Effector memory CD8-positive, alpha-beta T cell (primary cell): Measurements from ENCODE around the gene SLCO2A1.

Experiments
- ATAC-seq: fragments of 150-1000 bp; cut with Tn5 transposase; replicated peaks from 2 replicates; pipeline ENCODE4 v1.10.0; 2021; ENCODE audit warnings: mild to moderate bottlenecking, moderate library complexity
- DNase-seq, 3 experiments: peaks; one replicate each; pipeline ENCODE4 v3.0.0; 2021
- H3K27ac Mint-ChIP-seq, 2 donors: one replicate each; pipeline ENCODE4 v1.8.0; 2022; ENCODE audit warnings: mild to moderate bottlenecking in 2 of 2, mixed read lengths in 2 of 2, moderate library complexity in 2 of 2
- H3K27me3 Mint-ChIP-seq, 2 donors: one replicate each; pipeline ENCODE4 v1.8.0; 2022; ENCODE audit warnings: mixed read lengths in 2 of 2
- H3K36me3 Mint-ChIP-seq: one replicate; pipeline ENCODE4 v1.8.0; 2022; ENCODE audit warnings: mild to moderate bottlenecking, moderate library complexity, mixed read lengths; ENCODE audit not compliant: insufficient read depth
- H3K4me1 Mint-ChIP-seq, 2 donors: one replicate each; pipeline ENCODE4 v1.8.0; 2022; ENCODE audit warnings: low read depth in 2 of 2, mixed read lengths in 2 of 2
- H3K4me3 Mint-ChIP-seq, 2 donors: one replicate each; pipeline ENCODE4 v1.8.0; 2022; ENCODE audit warnings: mild to moderate bottlenecking in 2 of 2, mixed read lengths in 2 of 2, moderate library complexity in 2 of 2
- H3K9me3 Mint-ChIP-seq, 2 donors: one replicate each; pipeline ENCODE4 v1.8.0; 2022; ENCODE audit warnings: mixed read lengths in 2 of 2

Gene SLCO2A1

DNA sequence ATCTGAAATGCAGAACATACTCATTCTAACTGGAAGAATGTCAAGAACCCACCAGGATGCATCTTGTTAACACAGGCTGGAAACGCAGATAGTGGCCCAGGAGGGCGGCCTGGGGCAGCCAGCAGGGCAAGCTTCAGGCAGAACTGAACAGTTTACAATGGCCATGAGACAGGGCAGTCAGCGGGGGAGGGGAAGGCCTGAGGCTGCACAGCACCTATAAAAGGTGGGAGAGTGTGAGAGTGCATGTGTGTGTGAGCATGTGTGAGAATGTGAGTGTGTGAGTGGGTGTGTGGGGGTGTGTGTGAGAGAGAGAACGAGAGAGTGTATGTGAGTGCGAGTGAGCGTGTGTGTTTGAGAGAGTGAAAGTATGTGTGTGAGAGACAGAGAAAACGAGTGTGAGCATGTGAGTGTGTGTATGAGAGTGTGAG is 26.8 kb upstream of the SLCO2A1 start:
- Mint-ChIP-seq H3K4me3 (no peak overlapping the region), H3K9me3 (no peaks in the 10 kb centered on the region), H3K27ac (no peak overlapping the region), H3K27me3 (peaks cover 25 to 27% of the 10 kb centered on the region in 2 donors), H3K4me1 (peaks cover 0 to 2% of the 10 kb centered on the region in 2 donors), H3K36me3 (no peaks in the 10 kb centered on the region)
- ATAC-seq, result no peak
- DNase-seq, result no peak

DNA sequence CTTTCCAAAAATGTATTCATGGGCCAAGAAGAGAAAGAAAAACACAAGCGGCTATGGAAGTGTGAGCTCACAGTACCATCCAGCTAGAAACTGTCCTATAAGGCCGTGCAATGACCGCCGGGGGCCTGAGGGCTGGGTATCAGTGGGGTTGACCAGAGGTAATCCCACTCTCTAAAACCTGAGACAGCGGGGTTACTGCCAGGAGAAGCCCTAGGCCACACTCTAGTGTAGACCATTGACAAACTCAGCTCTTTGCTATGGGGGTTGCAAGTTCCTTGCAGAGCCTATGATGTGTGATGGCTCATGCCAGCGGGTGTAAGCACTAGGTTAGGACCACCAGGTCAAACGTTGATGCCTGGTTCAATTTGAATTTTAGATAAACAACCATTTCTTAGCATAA is 25.9 kb upstream of the SLCO2A1 start:
- no peaks in the 10 kb centered on the region for H3K9me3 Mint-ChIP-seq
- H3K27ac Mint-ChIP-seq, result no peak overlapping the region
- H3K27me3 Mint-ChIP-seq, result peaks cover 25 to 29% of the 10 kb centered on the region in 2 donors
- H3K4me1 Mint-ChIP-seq, result peaks cover 0 to 2% of the 10 kb centered on the region in 2 donors
- H3K36me3 Mint-ChIP-seq, result no peaks in the 10 kb centered on the region
- ATAC-seq (no peak), DNase-seq (no peak)
- H3K4me3 Mint-ChIP-seq, result no peak overlapping the region

DNA sequence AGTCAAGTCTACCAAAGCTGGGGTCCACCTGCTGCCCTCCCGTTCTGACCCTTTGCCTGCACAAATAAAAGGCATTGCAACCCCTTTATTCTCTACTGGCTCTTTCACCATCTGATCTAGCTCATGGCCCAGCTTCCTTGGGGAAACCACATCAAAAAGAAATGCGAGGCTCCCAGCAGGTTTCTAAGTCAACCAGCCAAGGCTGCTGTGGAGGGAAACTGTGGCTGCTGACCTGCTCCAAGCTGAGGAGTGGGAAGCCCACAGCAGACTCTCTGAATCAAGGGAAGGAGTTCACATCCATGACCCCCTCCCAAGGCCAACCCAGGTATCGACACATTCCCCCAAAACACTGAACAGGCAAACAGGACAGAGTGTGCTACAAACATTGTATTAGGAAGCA is 25.2 kb upstream of the SLCO2A1 start:
- no peaks in the 10 kb centered on the region for H3K36me3 Mint-ChIP-seq
- H3K27ac Mint-ChIP-seq, result no peak overlapping the region
- H3K4me3 Mint-ChIP-seq, result no peak overlapping the region
- peaks cover 32 to 37% of the 10 kb centered on the region in 2 donors for H3K27me3 Mint-ChIP-seq
- no peaks in the 10 kb centered on the region for H3K9me3 Mint-ChIP-seq
- peaks cover 0 to 2% of the 10 kb centered on the region in 2 donors for H3K4me1 Mint-ChIP-seq
- no peak for ATAC-seq
- no peak for DNase-seq

DNA sequence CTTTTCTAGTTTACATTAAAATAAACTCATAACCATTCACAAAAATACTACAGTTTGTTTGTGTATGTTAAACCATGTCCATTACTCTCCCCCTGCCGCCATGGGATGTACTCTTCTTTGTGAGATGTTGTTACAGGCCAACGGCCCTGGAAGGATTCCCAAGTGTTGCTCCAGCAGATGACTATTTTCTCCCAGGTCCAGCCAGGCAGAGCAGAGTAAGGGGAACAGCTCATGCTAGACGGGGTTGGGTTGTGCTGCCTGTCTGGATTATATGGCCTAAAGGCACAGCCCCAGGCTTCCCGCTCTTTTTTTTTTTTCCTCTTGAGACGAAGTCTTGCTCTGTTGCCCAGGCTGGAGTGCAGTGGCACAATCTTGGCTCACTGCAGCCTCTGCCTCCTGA is 24.5 kb upstream of the SLCO2A1 start:
- no peak overlapping the region for H3K4me3 Mint-ChIP-seq
- ATAC-seq (no peak), DNase-seq (no peak)
- peaks cover 36 to 40% of the 10 kb centered on the region in 2 donors for H3K27me3 Mint-ChIP-seq
- H3K27ac Mint-ChIP-seq, result no peak overlapping the region
- no peaks in the 10 kb centered on the region for H3K36me3 Mint-ChIP-seq
- no peaks in the 10 kb centered on the region for H3K9me3 Mint-ChIP-seq
- H3K4me1 Mint-ChIP-seq, result peaks cover 0 to 2% of the 10 kb centered on the region in 2 donors

DNA sequence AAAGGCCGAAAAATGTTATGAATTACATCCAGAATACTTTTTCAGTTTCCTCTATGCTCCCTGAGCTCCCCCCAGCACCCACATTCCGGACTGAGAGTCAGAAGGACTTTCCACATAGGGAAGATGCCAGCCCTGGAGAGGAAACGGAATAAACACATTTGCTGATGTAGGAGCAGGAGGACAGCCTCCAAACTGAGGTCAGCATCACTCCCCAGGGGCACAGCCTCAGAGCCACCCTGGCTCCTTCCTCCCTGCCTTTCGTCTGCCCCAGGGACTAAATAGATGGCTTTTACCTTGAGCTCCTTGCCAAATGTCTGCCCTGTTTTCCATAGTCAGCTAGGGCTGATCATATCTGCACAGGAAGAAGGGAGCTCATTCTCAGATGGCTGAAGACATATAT is 22.6 kb upstream of the SLCO2A1 start:
- ATAC-seq, result no peak
- H3K9me3 Mint-ChIP-seq, result no peaks in the 10 kb centered on the region
- peaks cover 3% of the 10 kb centered on the region for H3K36me3 Mint-ChIP-seq
- peaks cover 0 to 2% of the 10 kb centered on the region in 2 donors for H3K4me1 Mint-ChIP-seq
- no peak overlapping the region for H3K27ac Mint-ChIP-seq
- DNase-seq, result no peak
- no peak overlapping the region for H3K4me3 Mint-ChIP-seq
- peaks cover 31% of the 10 kb centered on the region in 2 donors for H3K27me3 Mint-ChIP-seq

DNA sequence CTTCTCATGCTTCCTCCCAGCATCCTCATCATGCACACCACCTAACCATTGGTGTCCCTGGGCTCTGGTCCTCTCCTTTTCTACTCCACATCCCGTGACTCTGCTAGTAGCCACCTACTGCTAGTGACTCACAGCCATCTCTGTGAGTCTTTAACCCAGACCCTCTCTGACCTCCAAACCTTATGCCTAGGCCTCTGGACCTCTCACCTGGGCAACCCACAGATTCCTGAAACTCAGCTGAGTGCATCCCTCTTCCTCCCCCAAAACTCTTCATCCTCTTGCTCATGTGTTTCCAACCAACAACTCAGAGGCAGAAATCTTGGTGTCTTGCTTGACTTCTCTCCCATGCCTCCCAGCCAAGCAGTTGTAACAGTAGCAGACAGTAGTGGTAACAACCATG is 20.0 kb upstream of the SLCO2A1 start:
- no peak for ATAC-seq
- Mint-ChIP-seq H3K9me3 (no peaks in the 10 kb centered on the region), H3K27ac (no peak overlapping the region), H3K36me3 (peaks cover 3% of the 10 kb centered on the region), H3K4me1 (no peaks in the 10 kb centered on the region), H3K27me3 (peaks cover 18 to 26% of the 10 kb centered on the region in 2 donors), H3K4me3 (no peak overlapping the region)
- DNase-seq, result no peak

DNA sequence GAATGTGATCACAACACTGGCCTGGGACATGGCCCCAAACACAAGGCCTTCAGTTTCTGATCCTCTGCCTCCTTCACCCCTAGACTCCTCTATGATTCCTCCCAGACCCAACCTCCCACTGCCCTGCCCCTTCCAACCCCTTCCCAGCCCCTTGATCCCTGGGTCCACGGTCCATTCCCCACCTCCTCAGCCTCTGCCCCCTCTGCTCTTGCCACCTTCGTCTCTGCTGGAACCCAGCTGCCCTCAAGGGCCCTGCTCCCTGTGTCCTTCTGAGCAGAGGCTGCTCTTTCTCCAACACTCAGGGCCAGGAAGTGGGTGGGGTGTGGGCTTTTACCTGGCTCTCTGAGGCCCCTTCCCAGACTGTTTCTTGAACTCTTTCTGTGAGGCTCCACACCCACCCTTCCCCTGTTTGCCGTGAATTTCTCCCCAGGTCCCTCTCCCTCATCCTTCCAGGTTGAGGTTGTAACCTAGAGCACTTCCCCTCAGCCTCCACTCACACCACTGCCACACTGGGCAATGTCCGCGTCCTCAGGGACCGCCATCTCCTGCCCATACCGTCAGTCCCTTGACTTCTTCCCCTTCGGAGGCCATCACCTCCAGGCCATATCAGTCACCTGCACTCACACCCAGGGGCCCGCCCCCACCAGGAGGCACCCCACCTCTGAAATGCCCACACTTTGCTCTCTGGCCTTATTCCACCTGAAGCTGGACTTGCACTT is 18.7 kb upstream of the SLCO2A1 start:
- no peak for ATAC-seq
- peaks cover 3% of the 10 kb centered on the region for H3K36me3 Mint-ChIP-seq
- no peaks in the 10 kb centered on the region for H3K4me1 Mint-ChIP-seq
- peaks cover 17 to 23% of the 10 kb centered on the region in 2 donors for H3K27me3 Mint-ChIP-seq
- no peak for DNase-seq
- H3K27ac Mint-ChIP-seq, result no peak overlapping the region
- no peaks in the 10 kb centered on the region for H3K9me3 Mint-ChIP-seq
- H3K4me3 Mint-ChIP-seq, result no peak overlapping the region

DNA sequence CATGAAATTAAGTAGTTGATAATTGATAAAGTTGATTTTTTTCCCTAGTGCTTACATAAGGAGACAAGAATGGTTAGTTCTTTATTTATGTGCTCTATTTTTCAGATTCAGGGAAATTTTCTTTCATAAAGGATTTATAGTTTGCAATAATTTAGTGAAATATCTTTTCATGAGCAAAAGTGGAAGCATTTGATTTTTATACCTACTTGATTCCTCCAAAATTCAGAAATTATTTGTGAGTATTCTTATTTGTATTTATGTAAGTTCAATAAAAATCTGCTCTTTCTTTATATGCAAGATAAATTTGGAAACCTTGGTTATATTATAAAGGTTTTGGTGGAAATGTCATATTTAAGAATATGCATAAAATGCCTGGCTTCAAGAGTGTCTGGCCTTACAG is 14.7 kb upstream of the SLCO2A1 start:
- H3K36me3 Mint-ChIP-seq, result peaks cover 3% of the 10 kb centered on the region
- H3K27ac Mint-ChIP-seq, result no peak overlapping the region
- H3K9me3 Mint-ChIP-seq, result no peaks in the 10 kb centered on the region
- H3K27me3 Mint-ChIP-seq, result peaks cover 6 to 10% of the 10 kb centered on the region in 2 donors
- ATAC-seq (no peak), DNase-seq (no peak)
- H3K4me3 Mint-ChIP-seq, result no peak overlapping the region
- H3K4me1 Mint-ChIP-seq, result no peaks in the 10 kb centered on the region

DNA sequence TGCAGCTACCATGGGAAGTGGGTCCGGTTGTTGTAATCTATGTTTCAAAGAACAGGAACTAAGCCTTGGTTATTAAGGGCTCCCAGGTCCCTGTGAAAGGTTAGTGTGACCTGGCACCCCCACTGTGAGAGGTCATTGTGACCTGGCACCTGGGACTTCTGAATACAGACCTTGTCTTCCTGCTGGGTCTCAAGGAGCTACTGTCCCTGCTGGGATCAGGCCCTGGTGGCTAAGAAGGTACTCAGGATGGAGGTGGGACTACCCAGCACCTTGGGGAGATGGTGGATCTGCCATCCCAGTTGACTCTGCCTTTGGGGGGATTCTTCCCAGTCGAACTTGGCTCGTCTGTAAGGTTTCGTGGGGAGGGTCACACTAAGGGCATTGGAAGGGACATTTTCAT is 10.3 kb upstream of the SLCO2A1 start:
- H3K27ac Mint-ChIP-seq, result no peak overlapping the region
- H3K36me3 Mint-ChIP-seq, result no peaks in the 10 kb centered on the region
- no peak overlapping the region for H3K4me3 Mint-ChIP-seq
- H3K27me3 Mint-ChIP-seq, result peaks cover 9 to 16% of the 10 kb centered on the region in 2 donors
- DNase-seq (no peak), ATAC-seq (no peak)
- no peaks in the 10 kb centered on the region for H3K4me1 Mint-ChIP-seq
- no peaks in the 10 kb centered on the region for H3K9me3 Mint-ChIP-seq

DNA sequence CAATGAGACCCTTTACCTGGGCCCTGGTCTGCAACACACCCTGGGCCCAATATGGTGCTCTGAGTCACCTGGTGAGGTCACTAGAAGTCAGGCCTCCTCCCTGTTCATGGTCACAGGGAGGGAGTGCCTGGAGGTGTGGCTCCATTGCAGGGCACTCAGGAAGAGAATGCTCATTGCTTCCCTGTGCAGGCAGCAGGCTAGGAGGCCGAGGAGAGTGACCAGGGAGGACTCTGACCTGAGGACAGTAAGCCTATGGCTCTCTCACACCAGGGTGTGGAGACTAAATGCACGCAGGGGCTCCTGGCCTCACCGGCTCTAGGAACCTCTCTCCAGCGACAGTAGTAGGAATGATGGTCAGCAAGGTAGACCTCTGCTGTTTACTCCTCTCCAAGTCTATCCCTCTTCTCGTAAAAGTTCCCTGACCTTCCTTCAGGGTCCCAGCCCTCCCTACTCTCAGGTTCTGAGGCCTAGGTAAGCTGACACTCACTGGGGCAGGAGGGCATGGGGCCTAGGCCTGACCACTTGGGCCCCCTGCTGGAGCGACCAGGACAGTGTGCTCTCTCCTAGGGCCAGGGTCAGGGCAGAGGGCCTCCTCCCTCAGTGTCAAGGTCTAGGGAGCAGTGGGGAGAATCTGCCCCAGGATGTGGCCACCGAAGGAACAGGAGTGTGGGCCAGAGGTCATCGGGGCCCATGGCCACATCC is 9.6 kb upstream of the SLCO2A1 start:
- DNase-seq, result no peak
- Mint-ChIP-seq H3K27me3 (peaks cover 9 to 19% of the 10 kb centered on the region in 2 donors), H3K4me3 (no peak overlapping the region), H3K27ac (no peak overlapping the region), H3K36me3 (no peaks in the 10 kb centered on the region), H3K9me3 (no peaks in the 10 kb centered on the region), H3K4me1 (no peaks in the 10 kb centered on the region)
- no peak for ATAC-seq

DNA sequence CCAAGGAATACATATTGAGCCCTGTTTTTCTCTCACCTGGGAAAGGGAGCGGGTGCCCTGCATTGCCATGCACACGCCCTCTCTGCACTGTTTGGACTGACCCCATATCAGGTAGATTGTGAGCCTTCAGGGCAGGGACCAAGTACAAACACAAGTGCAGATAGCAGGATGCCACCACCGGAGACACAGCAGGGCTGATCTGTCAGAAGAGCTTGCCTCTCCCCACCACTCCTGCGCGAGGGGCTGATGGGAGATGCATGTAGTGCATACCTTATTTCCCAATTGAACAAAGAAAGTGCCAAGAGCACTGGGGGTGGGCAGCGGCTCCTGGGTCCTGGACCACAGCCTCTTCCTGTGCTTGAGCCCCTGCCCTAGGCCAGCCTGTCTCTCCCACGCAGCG is 9.0 kb upstream of the SLCO2A1 start:
- H3K4me1 Mint-ChIP-seq, result no peaks in the 10 kb centered on the region

DNA sequence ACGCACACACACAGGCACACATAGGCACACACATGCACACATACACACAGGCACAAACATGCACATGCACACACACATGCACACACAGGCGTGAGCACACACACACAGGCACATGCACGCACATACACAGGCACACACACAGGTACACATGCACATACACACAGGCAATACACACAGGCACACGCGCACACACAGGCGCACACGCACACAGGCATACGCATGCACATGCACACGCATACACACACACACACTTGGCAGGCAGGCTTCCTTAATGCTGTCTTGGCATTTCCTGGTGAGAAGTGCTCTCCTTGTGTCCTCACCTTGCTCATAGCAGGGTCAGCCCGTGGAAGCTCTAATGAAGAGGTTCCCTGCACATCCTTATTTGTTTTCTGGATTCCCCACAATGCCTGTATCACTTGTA is 8.4 kb upstream of the SLCO2A1 start:
- Mint-ChIP-seq H3K4me3 (no peak overlapping the region), H3K27me3 (peaks cover 15 to 31% of the 10 kb centered on the region in 2 donors), H3K9me3 (no peaks in the 10 kb centered on the region), H3K27ac (no peak overlapping the region), H3K4me1 (no peaks in the 10 kb centered on the region), H3K36me3 (no peaks in the 10 kb centered on the region)
- DNase-seq (no peak), ATAC-seq (no peak)

More for the DNA sequence above, 9.0 kb upstream of the SLCO2A1 start:
- Mint-ChIP-seq H3K4me3 (no peak overlapping the region), H3K27ac (no peak overlapping the region), H3K27me3 (peaks cover 9 to 25% of the 10 kb centered on the region in 2 donors), H3K36me3 (no peaks in the 10 kb centered on the region), H3K9me3 (no peaks in the 10 kb centered on the region)
- DNase-seq, result no peak
- no peak for ATAC-seq

DNA sequence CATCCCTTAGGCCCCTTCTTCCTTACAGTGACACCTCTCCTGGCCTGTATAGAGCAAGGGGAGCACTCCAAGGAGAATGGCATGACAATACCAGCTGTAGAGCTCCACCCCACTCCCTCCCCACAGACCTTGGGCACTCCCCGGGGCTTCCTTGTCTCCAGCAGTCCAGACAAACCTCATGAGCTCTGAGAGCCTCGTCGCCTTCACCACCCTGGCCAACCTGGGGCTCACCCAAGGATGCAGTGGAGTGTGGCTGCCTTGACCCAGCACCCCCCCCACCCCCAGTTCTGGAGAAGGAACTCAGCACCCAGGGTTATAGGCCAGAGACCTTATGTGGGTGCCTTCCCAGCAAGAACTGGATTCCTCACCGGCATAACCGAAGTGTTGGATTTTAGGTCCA is 7.4 kb upstream of the SLCO2A1 start:
- Mint-ChIP-seq H3K36me3 (no peaks in the 10 kb centered on the region), H3K9me3 (no peaks in the 10 kb centered on the region), H3K27ac (no peak overlapping the region), H3K4me3 (no peak overlapping the region), H3K4me1 (no peaks in the 10 kb centered on the region), H3K27me3 (peaks cover 19 to 40% of the 10 kb centered on the region in 2 donors)
- ATAC-seq (no peak), DNase-seq (no peak)

DNA sequence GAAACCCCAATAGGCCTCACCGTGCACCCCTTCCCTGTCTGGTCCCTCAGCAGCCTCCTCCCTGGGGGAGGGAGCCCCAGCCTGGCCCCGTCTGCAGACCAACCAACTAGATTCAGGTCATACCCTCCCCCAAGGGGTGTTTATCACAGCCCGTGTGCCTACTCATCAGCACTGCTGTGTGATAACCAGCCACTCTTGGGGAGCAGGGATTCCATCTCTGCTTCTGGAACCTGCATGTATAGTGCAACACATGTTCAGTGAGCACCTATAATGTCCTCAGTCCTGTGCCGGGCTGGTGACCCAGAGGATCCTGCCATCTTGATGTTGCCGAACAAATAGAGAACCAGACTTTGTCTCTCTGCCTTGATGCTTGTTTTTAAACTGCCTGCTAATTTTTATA is 6.6 kb upstream of the SLCO2A1 start:
- Mint-ChIP-seq H3K9me3 (no peaks in the 10 kb centered on the region), H3K36me3 (no peaks in the 10 kb centered on the region), H3K27me3 (peaks cover 27 to 49% of the 10 kb centered on the region in 2 donors), H3K4me3 (no peak overlapping the region), H3K27ac (no peak overlapping the region), H3K4me1 (no peaks in the 10 kb centered on the region)
- no peak for DNase-seq
- ATAC-seq, result no peak
